Panc1 (cell line): Measurements from ENCODE around the gene LGALS1. TPM values are rescaled to one million over a fixed set of nuclear protein-coding genes. Genes with fewer than 3 reads are reported as not detected.
"Not testable (repeated sequence)": the region's sequence is repeated elsewhere in the genome, so short reads cannot be mapped to it uniquely, and the experiment has no call there.

Experiments
- ATAC-seq: fragments of 200-7000 bp; cut with Tn5 transposase; 2 replicates; pipeline ENCODE4 v1.9.1; 2020; ENCODE audit warnings: mild to moderate bottlenecking, moderate library complexity
- BruUV-seq: library from RNA; stranded (reverse); fragments of 400-500 nt; replicated peaks from 2 replicates; lab custom pipeline; 2021; lab: Mats Ljungman, UMichigan
- CTCF ChIA-PET: fragments of 300-600 bp; sonication (Branson Sonifier 250); formaldehyde crosslinking; loops from one replicate; lab custom pipeline; 2022; ENCODE audit warnings: antibody characterized with exemption; lab: Charles Lee
- POLR2A ChIA-PET: fragments of 300-600 bp; sonication (Branson Sonifier 250); formaldehyde crosslinking; loops from one replicate; lab custom pipeline; 2022; ENCODE audit warnings: antibody characterized with exemption; lab: Charles Lee
- DNase-seq: peaks from one replicate; pipeline ENCODE4 v3.0.0-alpha.2; 2010; ENCODE audit warnings: low read depth, low spot score
- H3K27ac ChIP-seq: 2 replicates; pipeline ENCODE4 v1.5.1; 2011; ENCODE audit warnings: mild to moderate bottlenecking, low read length, inconsistent platforms
- H3K27me3 ChIP-seq: fragments of 200-500 bp; sonication (Bioruptor generic); 2 replicates; pipeline ENCODE4 v1.6.0; 2014; ENCODE audit warnings: low read length, inconsistent platforms; ENCODE audit not compliant: control insufficient read depth, insufficient read depth
- H3K36me3 ChIP-seq: fragments of 200-500 bp; sonication (Bioruptor generic); 2 replicates; pipeline ENCODE4 v1.5.1; 2014; ENCODE audit warnings: inconsistent platforms, mild to moderate bottlenecking, low read length, moderate library complexity; ENCODE audit not compliant: control insufficient read depth, insufficient read depth
- H3K4me1 ChIP-seq: 2 replicates; pipeline ENCODE4 v1.5.1; 2011; ENCODE audit warnings: inconsistent platforms, mild to moderate bottlenecking, low read length, moderate library complexity; ENCODE audit not compliant: control insufficient read depth, insufficient read depth
- H3K4me3 ChIP-seq, 2 experiments: 2 replicates each; pipeline ENCODE4 v1.5.1; 2011 to 2012; ENCODE audit warnings: low read depth in 2 of 2, low read length in 2 of 2, mild to moderate bottlenecking in 2 of 2, inconsistent platforms in 1 of 2, moderate library complexity in 1 of 2
- H3K9me3 ChIP-seq: fragments of 200-500 bp; sonication (Bioruptor generic); 2 replicates; pipeline ENCODE4 v1.5.1; 2014; ENCODE audit warnings: low read depth, mild to moderate bottlenecking, inconsistent platforms, low read length, moderate library complexity; ENCODE audit not compliant: control insufficient read depth, insufficient read depth
- CTCF ChIP-seq: fragments of 450-650 bp; IDR thresholded peaks from 2 replicates; pipeline ENCODE4 v1.5.1; 2017; ENCODE audit warnings: mild to moderate bottlenecking
- POLR2AphosphoS5 ChIP-seq: IDR thresholded peaks from 2 replicates; pipeline ENCODE4 v1.6.1; 2012; ENCODE audit warnings: mild to moderate bottlenecking, low read depth, low read length, moderate library complexity
- REST ChIP-seq, 2 experiments: IDR thresholded peaks; 2 replicates each; pipeline ENCODE4 v1.6.1; 2011 to 2012; ENCODE audit warnings: low read depth in 2 of 2, control low read depth in 1 of 2, low read length in 1 of 2, mild to moderate bottlenecking in 1 of 2, moderate library complexity in 1 of 2; ENCODE audit not compliant: insufficient read depth in 1 of 2
- SIN3A ChIP-seq: IDR thresholded peaks from 2 replicates; pipeline ENCODE4 v1.6.1; 2012; ENCODE audit warnings: low read depth, mild to moderate bottlenecking, low read length, moderate library complexity, borderline replicate concordance; ENCODE audit not compliant: insufficient read depth
- TCF7L2 ChIP-seq: IDR thresholded peaks from 2 replicates; pipeline ENCODE4 v1.6.1; 2011; ENCODE audit warnings: mild to moderate bottlenecking, low read depth, low read length, inconsistent platforms
- in situ Hi-C: cut with HindIII; loops from 2 replicates; pipeline ENCODE4 v1.10.0; 2016; ENCODE audit warnings: low sequenced_read_pairs, low pct_unique_long_range_greater_than_20kb
- intact Hi-C: fragments of 100-400 bp; cut with micrococcal nuclease; formaldehyde crosslinking; loops from one replicate; pipeline ENCODE4 v1.10.0; 2022; ENCODE audit not compliant: unreplicated experiment
- total RNA-seq: library from RNA; stranded (reverse); gene quantifications from one replicate; pipeline ENCODE4 v1.2.1, GENCODE V29; 2021; ENCODE audit not compliant: unreplicated experiment

LGALS1 gene
- total RNA-seq, 1 experiment from 2014 or later: 1,518 TPM

DNA sequence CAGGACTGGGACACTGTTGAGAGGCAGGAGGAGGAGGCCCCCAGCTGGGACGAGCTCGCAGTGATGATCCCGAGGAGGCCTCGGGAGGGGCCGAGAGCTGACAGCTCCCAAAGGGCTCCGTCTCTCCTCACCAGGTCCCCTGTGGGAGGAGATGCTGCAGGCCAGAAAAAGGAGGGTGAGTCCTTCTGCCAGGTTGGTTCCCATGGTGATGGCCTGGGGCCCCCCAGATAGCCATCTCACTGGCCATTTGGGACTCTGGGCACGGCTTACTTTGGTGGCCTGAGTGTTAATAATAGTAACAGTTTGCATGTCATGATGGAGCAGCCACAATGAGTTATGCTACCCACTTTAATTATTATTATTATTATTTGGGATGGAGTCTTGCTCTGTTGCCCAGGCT is 40.3 kb downstream of the LGALS1 start:
- no peak overlapping the region for H3K4me3 ChIP-seq
- no peaks in the 10 kb centered on the region for H3K4me1 ChIP-seq
- H3K36me3 ChIP-seq: no peaks in the 10 kb centered on the region
- ChIA-PET POLR2A (no interaction called here), CTCF (no interaction called here)
- no peak for ATAC-seq
- TF ChIP-seq CTCF (no peak), POLR2AphosphoS5 (no peak), REST (IDR thresholded peaks at IDR 0.05; ENCODE audit: insufficient read depth in 1 of 2, low read depth in 2 of 2, low read length in 1 of 2) (no peak), SIN3A (no peak), TCF7L2 (no peak)
- intact Hi-C loops: no loop called here
- H3K27me3 ChIP-seq: no peaks in the 10 kb centered on the region
- no peak overlapping the region for H3K27ac ChIP-seq
- H3K9me3 ChIP-seq: no peaks in the 10 kb centered on the region
- BruUV-seq: no TSS peak
- DNase-seq: no peak
- in situ Hi-C loops: no loop called here

GRCh38 chr22:37716708-37717107 is 41.3 kb downstream of the LGALS1 start:
- intact Hi-C loops: no loop called here
- in situ Hi-C loops: no loop called here
- Histone ChIP-seq H3K36me3 (no peaks in the 10 kb centered on the region), H3K4me1 (no peaks in the 10 kb centered on the region), H3K9me3 (no peaks in the 10 kb centered on the region), H3K27me3 (no peaks in the 10 kb centered on the region), H3K4me3 (no peak overlapping the region), H3K27ac (no peak overlapping the region)
- ATAC-seq: no peak
- ChIA-PET POLR2A (no interaction called here), CTCF (no interaction called here)
- no peak for DNase-seq
- BruUV-seq: no TSS peak
- TF ChIP-seq SIN3A (no peak), TCF7L2 (no peak), POLR2AphosphoS5 (no peak), CTCF (no peak), REST (IDR thresholded peaks at IDR 0.05; ENCODE audit: insufficient read depth in 1 of 2, low read depth in 2 of 2, low read length in 1 of 2) (no peak)

DNA sequence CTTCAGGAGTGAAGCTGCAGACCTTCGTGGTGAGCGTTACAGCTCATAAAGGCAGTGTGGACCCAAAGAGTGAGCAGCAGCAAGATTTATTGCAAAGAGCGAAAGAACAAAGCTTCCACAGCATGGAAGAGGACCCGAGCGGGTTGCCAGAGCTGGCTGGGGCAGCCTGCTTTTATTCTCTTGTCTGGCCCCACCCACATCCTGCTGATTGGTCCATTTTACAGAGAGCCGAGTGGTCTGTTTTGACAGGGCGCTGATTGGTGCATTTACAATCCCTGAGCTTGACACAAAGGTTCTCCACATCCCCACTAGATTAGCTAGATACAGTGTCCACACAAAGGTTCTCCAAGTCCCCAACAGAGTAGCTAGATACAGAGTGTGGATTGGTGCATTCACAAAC is 41.8 kb downstream of the LGALS1 start:
- H3K4me3 ChIP-seq, ATAC-seq, H3K4me1 ChIP-seq, H3K36me3 ChIP-seq, intact Hi-C loops, POLR2A ChIA-PET, BruUV-seq, H3K9me3 ChIP-seq, H3K27me3 ChIP-seq, DNase-seq, CTCF ChIA-PET, H3K27ac ChIP-seq, in situ Hi-C loops: not testable (repeated sequence)

DNA sequence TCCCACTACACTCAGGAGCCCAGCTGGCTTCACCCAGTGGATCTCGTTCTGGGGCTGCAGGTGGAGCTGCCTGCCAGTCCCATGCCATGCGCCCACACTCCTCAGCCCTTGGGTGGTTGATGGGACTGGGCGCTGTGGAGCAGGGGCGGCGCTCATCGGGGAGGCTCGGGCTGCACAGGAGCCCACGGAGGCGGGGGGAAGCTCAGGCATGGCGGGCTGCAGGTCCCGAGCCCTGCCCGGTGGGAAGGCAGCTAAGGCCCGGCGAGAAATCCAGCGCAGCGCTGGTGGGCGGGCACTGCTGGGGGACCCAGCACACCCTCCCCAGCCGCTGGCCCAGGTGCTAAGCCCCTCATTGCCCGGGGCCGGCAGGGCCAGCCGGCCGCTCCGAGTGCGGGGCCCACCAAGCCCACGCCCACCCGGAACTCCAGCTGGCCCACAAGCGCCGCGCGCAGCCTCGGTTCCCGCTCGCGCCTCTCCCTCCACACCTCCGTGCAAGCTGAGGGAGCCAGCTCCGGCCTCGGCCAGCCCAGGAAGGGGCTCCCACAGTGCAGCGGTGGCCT is 42.4 kb downstream of the LGALS1 start:
- intact Hi-C loops, H3K4me1 ChIP-seq, in situ Hi-C loops, H3K9me3 ChIP-seq, H3K27me3 ChIP-seq, H3K36me3 ChIP-seq, H3K27ac ChIP-seq, ATAC-seq, POLR2A ChIA-PET, DNase-seq, BruUV-seq, H3K4me3 ChIP-seq, CTCF ChIA-PET: not testable (repeated sequence)
